MCF 10A (cell line): ENCODE data around the gene MRPL14. TPM values are rescaled to one million over a fixed set of nuclear protein-coding genes. Genes with fewer than 3 reads are reported as not detected.

ENCODE experiments used
- BruUV-seq: library from RNA; stranded (reverse); fragments of 400-500 nt; replicated peaks from 2 replicates; lab custom pipeline; 2021; lab: Mats Ljungman, UMichigan
- CTCF ChIA-PET: fragments of 300-600 bp; sonication (Branson Sonifier 250); formaldehyde crosslinking; extraction: SDS; loops from one replicate; lab custom pipeline; 2021; ENCODE audit warnings: antibody characterized with exemption, inconsistent platforms; lab: Yijun Ruan, JAX
- POLR2A ChIA-PET: fragments of 300-600, 350-650 bp; sonication (Branson Sonifier 250); formaldehyde crosslinking; extraction: SDS; loops from one replicate; lab custom pipeline; 2020; ENCODE audit warnings: antibody characterized with exemption, inconsistent platforms; lab: Yijun Ruan, JAX
- DNase-seq: peaks from one replicate; pipeline ENCODE4 v3.0.0-alpha.2; 2018; ENCODE audit not compliant: unreplicated experiment
- H3K27ac Mint-ChIP-seq: one replicate; pipeline ENCODE4 v1.8.0; 2022; ENCODE audit warnings: mild to moderate bottlenecking, low read depth, mixed read lengths; ENCODE audit not compliant: unreplicated experiment
- H3K27me3 Mint-ChIP-seq: one replicate; pipeline ENCODE4 v1.8.0; 2022; ENCODE audit warnings: mixed read lengths; ENCODE audit not compliant: insufficient read depth, unreplicated experiment
- H3K36me3 Mint-ChIP-seq: one replicate; pipeline ENCODE4 v1.8.0; 2022; ENCODE audit warnings: mild to moderate bottlenecking, moderate library complexity, mixed read lengths; ENCODE audit not compliant: insufficient read depth, unreplicated experiment
- H3K4me1 Mint-ChIP-seq: one replicate; pipeline ENCODE4 v1.8.0; 2022; ENCODE audit warnings: mixed read lengths; ENCODE audit not compliant: insufficient read depth, unreplicated experiment
- H3K4me3 Mint-ChIP-seq: one replicate; pipeline ENCODE4 v1.8.0; 2022; ENCODE audit warnings: mild to moderate bottlenecking, moderate library complexity, mixed read lengths; ENCODE audit not compliant: unreplicated experiment
- H3K9me3 Mint-ChIP-seq: one replicate; pipeline ENCODE4 v1.8.0; 2022; ENCODE audit warnings: mixed read lengths; ENCODE audit not compliant: unreplicated experiment
- CTCF ChIP-seq: fragments of 200-600 bp; IDR thresholded peaks from one replicate; pipeline ENCODE4 v1.8.0; 2022; ENCODE audit warnings: antibody characterized with exemption, mild to moderate bottlenecking; ENCODE audit not compliant: unreplicated experiment
- intact Hi-C: fragments of 100-400 bp; cut with micrococcal nuclease; formaldehyde crosslinking; loops from 2 replicates; pipeline ENCODE4 v1.14.1; 2022
- total RNA-seq: library from RNA; stranded (reverse); gene quantifications from 2 replicates; pipeline ENCODE4 v1.2.3, GENCODE V29; 2022

MRPL14 gene
- total RNA-seq, 1 experiment from 2014 or later, result 66.8 TPM

- CTCF ChIA-PET, result interaction anchor here (0.6 to 12.0 kb wide), 34 partner anchors 10 to 1352 kb away, joined by 3 to 237 read pairs (median 4); partner anchors contain the start of gene VEGFA
Observed at GRCh38 chr6:44078219-44078826, 48.9 kb downstream of the MRPL14 start.

DNA sequence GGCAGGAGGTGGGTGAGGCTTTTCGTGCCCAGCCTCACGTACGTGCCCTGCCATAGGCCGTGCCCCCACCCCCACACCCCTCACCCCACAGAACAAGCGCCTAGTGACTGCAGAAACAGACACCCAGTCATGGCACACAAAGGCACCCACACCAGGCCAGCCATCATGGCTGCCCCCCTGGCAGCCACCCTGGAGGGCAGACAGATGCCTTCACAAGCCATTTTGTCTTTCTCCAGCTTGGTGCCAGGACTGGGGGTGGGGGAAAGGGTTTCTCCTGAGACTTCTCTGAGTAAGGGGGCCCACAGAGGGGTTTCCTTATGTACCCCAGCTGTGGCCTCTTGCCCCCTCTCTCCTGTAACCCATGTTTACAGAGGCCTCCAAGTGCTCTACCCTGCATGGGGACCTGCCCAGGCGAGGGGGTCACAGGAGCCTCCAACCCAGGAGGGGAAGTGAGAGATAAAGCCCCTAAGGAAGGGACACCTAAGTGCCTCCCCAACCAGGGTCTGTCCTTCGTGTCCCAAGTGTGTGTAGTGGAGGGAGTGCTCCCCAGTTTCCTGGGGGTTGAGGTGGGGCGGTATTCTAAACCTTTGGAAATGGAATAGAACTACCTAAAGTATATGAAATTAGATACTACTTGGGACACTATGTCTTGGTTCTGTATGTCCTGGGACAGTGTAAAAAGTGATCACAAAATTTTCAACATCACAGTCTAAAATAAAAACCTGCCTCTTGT lies 49.9 kb downstream of the MRPL14 start:
- DNase-seq, result no peak
- no peaks in the 10 kb centered on the region for H3K9me3 Mint-ChIP-seq
- no peak for TF ChIP-seq CTCF
- intact Hi-C loops, result no loop called here
- BruUV-seq, result no TSS peak
- H3K4me3 Mint-ChIP-seq, result no peak overlapping the region
- no peaks in the 10 kb centered on the region for H3K36me3 Mint-ChIP-seq
- no peaks in the 10 kb centered on the region for H3K27me3 Mint-ChIP-seq
- ChIA-PET CTCF (interaction anchor here (1.2 to 12.0 kb wide), 6 partner anchors 10 to 410 kb away, joined by 3 to 237 read pairs (median 18); partner anchors contain the start of gene VEGFA), POLR2A (interaction anchor here (1.2 kb wide), 1 partner anchor 307 kb away, joined by 6 read pairs; the partner anchor contains the start of gene VEGFA)
- peak overlapping the region; percentile 61 for H3K27ac Mint-ChIP-seq
- H3K4me1 Mint-ChIP-seq, result peaks cover 15% of the 10 kb centered on the region

More at GRCh38 chr6:44078219-44078826, 48.9 kb downstream of the MRPL14 start:
- H3K27me3 Mint-ChIP-seq, result no peaks in the 10 kb centered on the region
- DNase-seq, result no peak
- no peak overlapping the region for H3K4me3 Mint-ChIP-seq
- TF ChIP-seq CTCF, result no peak
- intact Hi-C loops, result loop anchor here (2.0 kb wide), 1 partner anchor 152 kb away; no protein-coding TSS in a partner anchor
- H3K4me1 Mint-ChIP-seq, result peaks cover 11% of the 10 kb centered on the region
- BruUV-seq, result no TSS peak
- no peaks in the 10 kb centered on the region for H3K9me3 Mint-ChIP-seq
- POLR2A ChIA-PET, result interaction anchor here (0.7 to 2.0 kb wide), 7 partner anchors 20 to 443 kb away, joined by 3 to 23 read pairs (median 4); partner anchors contain the start of genes MAD2L1BP and VEGFA
- H3K36me3 Mint-ChIP-seq, result no peaks in the 10 kb centered on the region
- peak overlapping the region; percentile 61 for H3K27ac Mint-ChIP-seq

- no TSS peak for BruUV-seq
- H3K9me3 Mint-ChIP-seq, result no peaks in the 10 kb centered on the region
- no peak overlapping the region for H3K4me3 Mint-ChIP-seq
- ChIA-PET POLR2A (interaction anchor here (1.2 kb wide), 1 partner anchor 306 kb away, joined by 6 read pairs; the partner anchor contains the start of gene VEGFA), CTCF (interaction anchor here (0.6 to 12.0 kb wide), 5 partner anchors 13 to 471 kb away, joined by 3 to 237 read pairs (median 3); partner anchors contain the start of gene VEGFA)
- intact Hi-C loops, result no loop called here
- H3K36me3 Mint-ChIP-seq, result no peaks in the 10 kb centered on the region
- peaks cover 23% of the 10 kb centered on the region for H3K4me1 Mint-ChIP-seq
- no peak for TF ChIP-seq CTCF
- H3K27ac Mint-ChIP-seq, result no peak overlapping the region
- H3K27me3 Mint-ChIP-seq, result no peaks in the 10 kb centered on the region
- DNase-seq, result no peak
Observed at GRCh38 chr6:44076356-44077213, 50.7 kb downstream of the MRPL14 start.
